PC-3 (cell line): ENCODE results near the gene SPG11. TPM values are rescaled to one million over a fixed set of nuclear protein-coding genes. Genes with fewer than 3 reads are reported as not detected.
A peak's percentile ranks its signal among the peaks of the same experiment; 100 is the strongest.
"Not testable (repeated sequence)": the region's sequence is repeated elsewhere in the genome, so short reads cannot be mapped to it uniquely, and the experiment has no call there.

Experiments used
- ATAC-seq: fragments of 200-7000 bp; cut with Tn5 transposase; 2 replicates; pipeline ENCODE4 v1.9.1; 2020; ENCODE audit warnings: mild to moderate bottlenecking, moderate library complexity
- BruUV-seq: library from RNA; stranded (reverse); fragments of 400-500 nt; replicated peaks from 2 replicates; lab custom pipeline; 2021; lab: Mats Ljungman, UMichigan
- CTCF ChIA-PET: fragments of 300-600 bp; sonication (Branson Sonifier 250); formaldehyde crosslinking; loops from one replicate; lab custom pipeline; 2022; ENCODE audit warnings: antibody characterized with exemption; lab: Charles Lee
- POLR2A ChIA-PET: fragments of 300-600 bp; sonication (Branson Sonifier 250); formaldehyde crosslinking; loops from one replicate; lab custom pipeline; 2022; ENCODE audit warnings: antibody characterized with exemption; ENCODE audit not compliant: unreplicated experiment; lab: Charles Lee
- DNase-seq: peaks from one replicate; pipeline ENCODE4 v3.0.0-alpha.2; 2015
- H2AFZ ChIP-seq: fragments of 300-600 bp; sonication (generic); 2 replicates; pipeline ENCODE4 v1.6.0; 2016; ENCODE audit warnings: antibody characterized with exemption, low read length
- H3F3A ChIP-seq: fragments of 300-600 bp; sonication (generic); one replicate; pipeline ENCODE4 v1.6.0; 2017; ENCODE audit warnings: antibody characterized with exemption, low read length, control low read depth, mild to moderate bottlenecking; ENCODE audit not compliant: unreplicated experiment
- H3K27ac ChIP-seq: fragments of 300-600 bp; sonication (generic); 2 replicates; pipeline ENCODE4 v1.5.1; 2016; ENCODE audit warnings: mild to moderate bottlenecking, low read length
- H3K27me3 ChIP-seq: fragments of 300-600 bp; sonication (generic); 2 replicates; pipeline ENCODE4 v1.6.1; 2016; ENCODE audit warnings: low read length, mixed read lengths
- H3K36me3 ChIP-seq: fragments of 300-600 bp; sonication (generic); 2 replicates; pipeline ENCODE4 v1.6.1; 2016; ENCODE audit warnings: low read depth, mixed run types, low read length, mixed read lengths
- H3K4me1 ChIP-seq: fragments of 300-600 bp; sonication (generic); 2 replicates; pipeline ENCODE4 v1.5.1; 2016; ENCODE audit warnings: low read length; ENCODE audit not compliant: insufficient read depth
- H3K4me2 ChIP-seq: fragments of 300-600 bp; sonication (generic); 2 replicates; pipeline ENCODE4 v1.6.0; 2016; ENCODE audit warnings: low read length
- H3K4me3 ChIP-seq: fragments of 300-600 bp; sonication (generic); 2 replicates; pipeline ENCODE4 v1.5.1; 2016; ENCODE audit warnings: mild to moderate bottlenecking, low read length, mixed read lengths
- H3K79me2 ChIP-seq: fragments of 300-600 bp; sonication (generic); 2 replicates; pipeline ENCODE4 v1.6.1; 2017; ENCODE audit warnings: low read length, mixed read lengths
- H3K9ac ChIP-seq: fragments of 300-600 bp; sonication (generic); 2 replicates; pipeline ENCODE4 v1.6.0; 2016; ENCODE audit warnings: mild to moderate bottlenecking, low read length
- H3K9me2 ChIP-seq: fragments of 300-600 bp; sonication (generic); replicated peaks from 2 replicates; pipeline ENCODE4 v1.6.1; 2016; ENCODE audit warnings: mixed run types, low read length, mixed read lengths
- H3K9me3 ChIP-seq: fragments of 300-600 bp; sonication (generic); 2 replicates; pipeline ENCODE4 v1.6.1; 2016; ENCODE audit warnings: low read length, mixed read lengths
- H4K20me1 ChIP-seq: fragments of 300-600 bp; sonication (generic); 2 replicates; pipeline ENCODE4 v1.6.1; 2016; ENCODE audit warnings: low read length, mixed read lengths
- EZH2 ChIP-seq: fragments of 300-600 bp; sonication (generic); IDR thresholded peaks from one replicate; pipeline ENCODE4 v1.6.1; 2017; ENCODE audit warnings: antibody characterized with exemption, mild to moderate bottlenecking, low read length; ENCODE audit not compliant: unreplicated experiment
- EZH2phosphoT487 ChIP-seq: fragments of 300-600 bp; sonication (generic); IDR thresholded peaks from 2 replicates; pipeline ENCODE4 v1.6.1; 2018; ENCODE audit warnings: mild to moderate bottlenecking, antibody characterized with exemption, low read length, borderline replicate concordance
- intact Hi-C: fragments of 100-400 bp; cut with micrococcal nuclease; formaldehyde crosslinking; loops from 2 replicates; pipeline ENCODE4 v1.9.0; 2023
- total RNA-seq: library from RNA; depleted of rRNA; stranded (reverse); fragments of >200 nt; gene quantifications from 2 replicates; pipeline ENCODE4 v1.2.3, GENCODE V29; 2014
- TF ChIP-seq, protein P1 (sequence below): fragments of 300-600 bp; sonication (generic); conservative IDR thresholded peaks from 2 replicates; pipeline ENCODE4 v1.5.1; 2017; ENCODE audit warnings: antibody characterized with exemption, low read depth, mild to moderate bottlenecking, low read length

The SPG11 gene
- total RNA-seq, 1 experiment from 2014 or later: 37.2 TPM

DNA sequence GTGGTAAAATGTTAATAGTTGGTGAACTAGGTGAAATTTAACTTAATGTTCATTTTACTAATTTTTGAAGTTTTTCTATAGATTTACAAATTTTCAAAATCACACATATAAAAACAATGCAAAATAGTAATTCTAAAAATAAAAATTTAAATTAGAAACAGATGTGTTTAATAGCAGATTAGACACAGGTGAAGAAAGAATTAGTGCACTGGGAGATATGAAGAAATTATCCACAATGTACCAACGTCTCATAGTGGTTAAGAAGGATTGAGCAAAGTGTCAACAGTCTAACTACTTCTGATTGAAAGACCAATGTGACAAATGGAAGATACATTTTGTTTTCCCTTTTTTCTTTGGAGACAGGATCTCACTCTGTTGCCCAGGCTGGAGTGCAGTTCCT, 26.5 kb downstream of the SPG11 start:
- intact Hi-C loops: no loop called here
- H3F3A ChIP-seq: peaks cover 6% of the 10 kb centered on the region
- H3K9me3 ChIP-seq: no peaks in the 10 kb centered on the region
- no peaks in the 10 kb centered on the region for H3K79me2 ChIP-seq
- no peaks in the 10 kb centered on the region for H3K27me3 ChIP-seq
- DNase-seq: no peak
- peaks cover 15% of the 10 kb centered on the region for H3K4me1 ChIP-seq
- no TSS peak for BruUV-seq
- H3K36me3 ChIP-seq: peaks cover 10% of the 10 kb centered on the region; the same call in 1 of the 2 replicates
- ChIA-PET POLR2A (no interaction called here), CTCF (no interaction called here)
- 0 out of 2 replicates have a peak, but pooled peaks cover 6% of the 10 kb centered on the region for H4K20me1 ChIP-seq
- H3K9me2 ChIP-seq: no peaks in the 10 kb centered on the region
- no peak overlapping the region for H3K4me2 ChIP-seq
- ATAC-seq: no peak
- no peak overlapping the region for H3K27ac ChIP-seq
- no peak overlapping the region for H3K4me3 ChIP-seq
- H3K9ac ChIP-seq: no peak overlapping the region
- no peak for TF ChIP-seq EZH2
- TF ChIP-seq, protein P1, sequence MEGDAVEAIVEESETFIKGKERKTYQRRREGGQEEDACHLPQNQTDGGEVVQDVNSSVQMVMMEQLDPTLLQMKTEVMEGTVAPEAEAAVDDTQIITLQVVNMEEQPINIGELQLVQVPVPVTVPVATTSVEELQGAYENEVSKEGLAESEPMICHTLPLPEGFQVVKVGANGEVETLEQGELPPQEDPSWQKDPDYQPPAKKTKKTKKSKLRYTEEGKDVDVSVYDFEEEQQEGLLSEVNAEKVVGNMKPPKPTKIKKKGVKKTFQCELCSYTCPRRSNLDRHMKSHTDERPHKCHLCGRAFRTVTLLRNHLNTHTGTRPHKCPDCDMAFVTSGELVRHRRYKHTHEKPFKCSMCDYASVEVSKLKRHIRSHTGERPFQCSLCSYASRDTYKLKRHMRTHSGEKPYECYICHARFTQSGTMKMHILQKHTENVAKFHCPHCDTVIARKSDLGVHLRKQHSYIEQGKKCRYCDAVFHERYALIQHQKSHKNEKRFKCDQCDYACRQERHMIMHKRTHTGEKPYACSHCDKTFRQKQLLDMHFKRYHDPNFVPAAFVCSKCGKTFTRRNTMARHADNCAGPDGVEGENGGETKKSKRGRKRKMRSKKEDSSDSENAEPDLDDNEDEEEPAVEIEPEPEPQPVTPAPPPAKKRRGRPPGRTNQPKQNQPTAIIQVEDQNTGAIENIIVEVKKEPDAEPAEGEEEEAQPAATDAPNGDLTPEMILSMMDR: no peak
- no peak for TF ChIP-seq EZH2phosphoT487
- H2AFZ ChIP-seq: no peak overlapping the region

DNA sequence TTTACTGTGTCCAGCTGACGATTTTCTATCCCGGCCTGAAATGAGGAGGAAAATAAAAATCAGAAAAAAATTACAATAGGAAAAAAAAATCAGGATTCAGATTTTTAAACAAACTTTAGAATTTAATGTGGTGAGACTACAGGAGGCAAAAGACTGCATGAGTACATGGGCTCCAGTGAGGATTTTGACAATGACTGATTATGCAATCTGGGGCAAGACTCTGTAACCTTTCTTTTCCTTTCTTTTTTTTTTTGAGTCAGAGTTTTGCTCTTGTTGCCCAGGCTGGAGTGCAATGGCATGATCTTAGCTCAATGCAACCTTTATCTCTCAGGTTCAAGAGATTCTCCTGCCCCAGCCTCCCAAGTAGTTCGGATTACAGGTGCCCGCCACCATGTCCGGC, 29.9 kb downstream of the SPG11 start:
- peak; percentile 26 for DNase-seq
- intact Hi-C loops: no loop called here
- Histone ChIP-seq H3K4me1 (peaks cover 15% of the 10 kb centered on the region), H3K4me2 (peak overlapping the region; percentile 31; the same call in 1 of the 2 replicates), H3K9me2 (no peaks in the 10 kb centered on the region), H3K79me2 (no peaks in the 10 kb centered on the region), H3K36me3 (peaks cover 23% of the 10 kb centered on the region; the same call in 1 of the 2 replicates), H3K9ac (no peak overlapping the region), H3K4me3 (no peak overlapping the region), H3K27me3 (no peaks in the 10 kb centered on the region), H2AFZ (no peak overlapping the region), H3K9me3 (no peaks in the 10 kb centered on the region), H3K27ac (peak overlapping the region; percentile 67), H3F3A (peaks cover 6% of the 10 kb centered on the region), H4K20me1 (0 out of 2 replicates have a peak, but pooled peaks cover 6% of the 10 kb centered on the region)
- TF ChIP-seq EZH2 (no peak), EZH2phosphoT487 (no peak)
- TF ChIP-seq, protein P1: no peak
- POLR2A ChIA-PET: interaction anchor here (0.6 kb wide), 2 partner anchors 97 to 1244 kb away, joined by 7 to 8 read pairs; partner anchors contain the start of gene EIF3J
- BruUV-seq: no TSS peak
- CTCF ChIA-PET: no interaction called here
- peak; percentile 46 for ATAC-seq

DNA sequence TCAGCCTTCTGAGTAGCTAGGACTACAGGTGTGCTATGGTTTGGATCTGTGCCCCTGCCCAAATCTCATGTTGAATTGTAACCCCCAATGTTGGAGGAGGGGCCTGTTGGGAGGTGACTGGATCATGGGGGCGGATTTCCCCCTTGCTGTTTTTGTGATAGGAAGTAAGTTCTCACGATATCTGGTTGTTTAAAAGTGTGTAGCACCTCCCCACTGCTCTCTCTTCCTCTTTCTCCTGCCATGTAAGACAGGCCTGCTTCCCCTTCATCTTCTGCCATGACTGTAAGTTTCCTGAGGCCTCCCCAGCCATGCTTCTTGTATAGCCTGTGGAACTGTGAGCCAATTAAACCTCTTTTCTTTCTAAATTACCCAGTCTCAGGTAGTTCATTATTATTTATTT, 38.2 kb downstream of the SPG11 start:
- H3K4me1 ChIP-seq, H3K79me2 ChIP-seq, DNase-seq, H3K27ac ChIP-seq, H3K4me3 ChIP-seq, CTCF ChIA-PET, H3K27me3 ChIP-seq, BruUV-seq, H4K20me1 ChIP-seq, intact Hi-C loops, POLR2A ChIA-PET, ATAC-seq, H2AFZ ChIP-seq, H3K9ac ChIP-seq, H3K4me2 ChIP-seq, H3F3A ChIP-seq, H3K9me2 ChIP-seq, H3K9me3 ChIP-seq: not testable (repeated sequence)
- peaks cover 20% of the 10 kb centered on the region; the same call in 1 of the 2 replicates for H3K36me3 ChIP-seq
